MM.1S (cell line): ENCODE data around the gene C9orf152.

Experiments used
- CTCF ChIP-seq: fragments of 300-600 bp; sonication (generic); IDR thresholded peaks from 2 replicates; pipeline ENCODE4 v1.5.1; 2016; ENCODE audit warnings: antibody characterized with exemption, low read length, mixed read lengths
- EZH2phosphoT487 ChIP-seq: fragments of 300-600 bp; sonication (generic); IDR thresholded peaks from 2 replicates; pipeline ENCODE4 v1.6.1; 2018; ENCODE audit warnings: antibody characterized with exemption, low read length

- TF ChIP-seq CTCF, result no peak
- no peak for TF ChIP-seq EZH2phosphoT487
Measured at GRCh38 chr9:110175275-110175968, 32.5 kb downstream of the C9orf152 start.
